ENCODE measurements around the gene CLEC9A. TPM values are rescaled to one million over a fixed set of nuclear protein-coding genes. Genes with fewer than 3 reads are reported as not detected.
"Not testable (repeated sequence)": the region's sequence is repeated elsewhere in the genome, so short reads cannot be mapped to it uniquely, and the experiment has no call there.

Gene CLEC9A
- polyA plus RNA-seq, 2 of the 4 experiments (the other 2 are of a cell fraction), result not detected

GRCh38 chr12:10018386-10018785 lies 12.1 kb upstream of the CLEC9A start (continued):
- no peak for TF ChIP-seq MAX (IDR thresholded peaks at IDR 0.05)
- TF ChIP-seq EP300 (IDR thresholded peaks at IDR 0.05), result no peak

GRCh38 chr12:10021342-10021741 lies 9.1 kb upstream of the CLEC9A start:
- ChIA-PET POLR2A (no interaction called here), CTCF (no interaction called here)
- WGBS (ENCODE audit: missing lambda C conversion rate), result 42% methylated on average over 3 of the region's 3 CpGs
- FAIRE-seq (no peak), DNase-seq (ENCODE audit: low read depth in 1 of 2, low spot score in 1 of 2) (no peak), ATAC-seq (no peak)
- Histone ChIP-seq H3K9me3 (no peaks in the 10 kb centered on the region), H3K4me2 (no peak overlapping the region), H3K4me1 (peaks cover 7% of the 10 kb centered on the region; the same call in 2 of the 3 replicates), H3K4me3 (no peak overlapping the region), H3K27ac (no peak overlapping the region)
- no peak for TF ChIP-seq ELK1 (IDR thresholded peaks at IDR 0.05; ENCODE audit: low read depth, low read length)
- peak; percentile 90 for TF ChIP-seq MAFK (IDR thresholded peaks at IDR 0.05; ENCODE audit: partially characterized antibody)
- no peak for TF ChIP-seq NPAS2 (CRISPR knock-in tag; IDR thresholded peaks at IDR 0.05; ENCODE audit: borderline replicate concordance)
- no peak for TF ChIP-seq FOXS1 (CRISPR knock-in tag; IDR thresholded peaks at IDR 0.05)

GRCh38 chr12:10025236-10025635 lies 5.2 kb upstream of the CLEC9A start:
- no peak overlapping the region for H3K4me3 ChIP-seq
- H3K27ac ChIP-seq, result no peak overlapping the region
- no peak for DNase-seq (ENCODE audit: low read depth in 1 of 2, low spot score in 1 of 2)
- no peaks in the 10 kb centered on the region for H3K4me1 ChIP-seq
- peak; percentile 13 for FAIRE-seq
- TF ChIP-seq EHMT2 (IDR thresholded peaks at IDR 0.05; ENCODE audit: low read depth), result no peak
- TF ChIP-seq BCL3 (IDR thresholded peaks at IDR 0.05), result no peak
- TF ChIP-seq HDAC2 (IDR thresholded peaks at IDR 0.05), result no peak
- TF ChIP-seq CTCF (IDR thresholded peaks at IDR 0.05), result no peak
- no peak for TF ChIP-seq TP53 (CRISPR knock-in tag; IDR thresholded peaks at IDR 0.05)
- TF ChIP-seq EP300 (IDR thresholded peaks at IDR 0.05), result no peak
- TF ChIP-seq POLR2A (IDR thresholded peaks at IDR 0.05; ENCODE audit: low read length), result no peak
- TF ChIP-seq RFX5 (IDR thresholded peaks at IDR 0.05), result no peak
- TF ChIP-seq CHD2 (IDR thresholded peaks at IDR 0.05; ENCODE audit: low read length, partially characterized antibody), result no peak
- no peak for TF ChIP-seq FOXS1 (CRISPR knock-in tag; IDR thresholded peaks at IDR 0.05)
- no peak for TF ChIP-seq USF2 (IDR thresholded peaks at IDR 0.05)
- TF ChIP-seq BHLHE40 (IDR thresholded peaks at IDR 0.05; ENCODE audit: low read depth, low read length), result no peak
- no peak for TF ChIP-seq HOXA7 (CRISPR knock-in tag; IDR thresholded peaks at IDR 0.05)
- no peak for TF ChIP-seq FOSB (CRISPR knock-in tag; IDR thresholded peaks at IDR 0.05)
- ChIA-PET POLR2A (no interaction called here), CTCF (interaction anchor here (1.1 kb wide), 1 partner anchor 115 kb away, joined by 3 read pairs; no protein-coding TSS in a partner anchor)
- no peak overlapping the region for H3K4me2 ChIP-seq
- H3K9me3 ChIP-seq, result no peaks in the 10 kb centered on the region
- WGBS (ENCODE audit: missing lambda C conversion rate), result 84% methylated on average over 3 of the region's 3 CpGs
- no peak for ATAC-seq

- WGBS (ENCODE audit: missing lambda C conversion rate), result 67% methylated on average over 4 of the region's 4 CpGs
- FAIRE-seq; ATAC-seq; H3K4me3 ChIP-seq; H3K4me2 ChIP-seq; H3K4me1 ChIP-seq; POLR2A ChIA-PET; CTCF ChIA-PET; DNase-seq (ENCODE audit: low read depth in 1 of 2, low spot score in 1 of 2); H3K9me3 ChIP-seq; H3K27ac ChIP-seq: not testable (repeated sequence)
Measured at GRCh38 chr12:10026666-10027065, 3.8 kb upstream of the CLEC9A start.

Data from A549 (cell line).